Transverse colon (tissue), 4 donors: ENCODE measurements around the gene EPB41L4B.

Experiments used
- CTCF ChIP-seq, 5 experiments: fragments of 200-600 bp in 3 of 5; fragments of 450-650 bp in 2 of 5; sonication (generic) in 3 of 5; IDR thresholded peaks; 1 replicate in 2 of 5; 2 replicates in 3 of 5; pipeline ENCODE4 v1.5.1; 2016 to 2017; ENCODE audit warnings: antibody characterized with exemption in 5 of 5, inconsistent platforms in 3 of 5, mild to moderate bottlenecking in 2 of 5, moderate library complexity in 1 of 5
- POLR2A ChIP-seq: fragments of 450-650 bp; IDR thresholded peaks from one replicate; pipeline ENCODE4 v1.6.1; 2016; ENCODE audit warnings: antibody characterized with exemption, mild to moderate bottlenecking, moderate library complexity
- POLR2AphosphoS5 ChIP-seq, 3 donors: sonication (generic); formaldehyde crosslinking; IDR thresholded peaks; one replicate each; pipeline ENCODE4 v1.6.1; 2016; ENCODE audit warnings: antibody characterized with exemption in 3 of 3

GRCh38 chr9:109351032-109351431 lies 30.2 kb upstream of the EPB41L4B start:
- TF ChIP-seq CTCF (IDR thresholded peaks at IDR 0.05) (no peak), POLR2AphosphoS5 (IDR thresholded peaks at IDR 0.05) (no peak), POLR2A (no peak)
